NCI-H1105 treated with DMSO at 0.1 percent for 48 hours (cell line): ENCODE measurements around the gene CASP8AP2.
"Not testable (repeated sequence)": the region's sequence is repeated elsewhere in the genome, so short reads cannot be mapped to it uniquely, and the experiment has no call there.

Experiments used
- DNase-seq: peaks from one replicate; lab custom pipeline; 2025; lab: John Stamatoyannopoulos, UW

The CASP8AP2 gene

GRCh38 chr6:89819336-89820130 is 10.1 kb upstream of the CASP8AP2 start, which contains the start of gene MDN1:
MDN1 (minus strand) TSS chr6:89819794; CDS start chr6:89819607, 187 bp downstream.
- DNase-seq = peak; percentile 95

DNA sequence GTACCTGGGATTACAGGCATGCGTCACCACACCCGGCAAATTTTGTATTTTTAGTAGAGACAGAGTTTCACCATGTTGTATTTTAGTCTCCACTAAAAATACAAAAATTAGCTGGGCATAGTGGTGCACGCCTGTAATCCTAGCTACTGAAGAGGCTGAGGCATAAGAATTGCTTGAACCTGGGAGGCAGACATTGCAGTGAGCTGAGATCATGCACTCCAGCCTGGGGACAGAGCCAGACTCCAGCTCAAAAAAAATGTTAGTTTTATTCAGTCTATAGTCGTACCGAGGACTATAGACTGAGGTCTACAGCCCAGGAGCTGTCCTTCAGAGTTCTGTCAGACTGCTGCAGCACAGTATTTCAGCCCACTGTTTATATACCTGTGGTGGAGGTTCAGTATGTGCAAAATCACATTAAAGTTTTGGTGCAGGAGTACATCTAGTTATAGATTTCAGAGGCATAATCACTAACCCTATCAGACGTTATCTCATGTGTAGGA is 3.6 kb upstream of the CASP8AP2 start:
- DNase-seq = no peak

DNA sequence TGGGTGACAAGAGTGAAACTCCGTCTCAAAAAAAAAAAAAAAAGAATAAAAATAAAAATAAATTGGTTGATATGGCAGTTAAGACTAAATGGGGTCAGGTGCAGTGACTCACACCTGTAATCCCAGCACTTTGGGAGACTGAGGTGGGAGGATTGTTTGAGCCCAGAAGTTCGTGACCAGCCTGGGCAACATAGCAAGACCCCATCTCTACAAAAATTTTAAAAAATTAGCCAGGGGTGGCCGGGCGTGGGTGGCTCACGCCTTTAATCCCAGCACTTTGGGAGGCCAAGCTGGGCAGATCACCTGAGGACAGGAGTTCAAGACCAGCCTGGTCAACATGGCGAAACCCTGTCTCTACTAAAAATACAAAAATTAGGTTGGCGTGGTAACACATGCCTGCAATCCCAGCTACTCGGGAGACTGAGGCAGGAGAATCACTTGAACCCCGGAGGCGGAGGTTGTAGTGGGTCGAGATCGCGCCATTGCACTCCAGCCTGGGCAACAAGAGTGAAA is 1.1 kb upstream of the CASP8AP2 start:
- not testable (repeated sequence) for DNase-seq

DNA sequence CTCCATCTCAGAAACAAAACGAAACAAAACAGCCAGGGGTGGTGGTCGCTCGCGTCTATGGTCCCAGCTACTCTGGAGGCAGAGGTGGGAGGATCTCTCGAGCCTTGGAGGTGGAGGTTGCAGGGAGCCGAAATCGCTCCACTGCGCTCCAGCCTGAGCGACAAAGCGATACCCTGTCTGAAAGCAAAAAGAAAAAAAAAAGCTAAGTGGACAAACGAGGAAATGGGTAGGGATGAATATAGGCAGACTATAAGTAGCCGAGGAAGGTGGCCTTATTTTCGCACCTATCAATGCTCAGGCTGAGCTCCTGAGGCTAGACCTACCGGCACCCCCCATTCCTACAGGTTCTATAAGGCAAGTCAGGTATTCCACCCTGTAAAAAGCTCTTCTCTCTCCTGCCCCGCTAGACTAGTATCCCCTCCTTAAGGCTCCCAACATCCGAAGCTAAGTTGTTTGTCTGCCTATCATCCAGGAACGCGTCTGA is 650 bp upstream of the CASP8AP2 start:
- peak; percentile 81 for DNase-seq

DNA sequence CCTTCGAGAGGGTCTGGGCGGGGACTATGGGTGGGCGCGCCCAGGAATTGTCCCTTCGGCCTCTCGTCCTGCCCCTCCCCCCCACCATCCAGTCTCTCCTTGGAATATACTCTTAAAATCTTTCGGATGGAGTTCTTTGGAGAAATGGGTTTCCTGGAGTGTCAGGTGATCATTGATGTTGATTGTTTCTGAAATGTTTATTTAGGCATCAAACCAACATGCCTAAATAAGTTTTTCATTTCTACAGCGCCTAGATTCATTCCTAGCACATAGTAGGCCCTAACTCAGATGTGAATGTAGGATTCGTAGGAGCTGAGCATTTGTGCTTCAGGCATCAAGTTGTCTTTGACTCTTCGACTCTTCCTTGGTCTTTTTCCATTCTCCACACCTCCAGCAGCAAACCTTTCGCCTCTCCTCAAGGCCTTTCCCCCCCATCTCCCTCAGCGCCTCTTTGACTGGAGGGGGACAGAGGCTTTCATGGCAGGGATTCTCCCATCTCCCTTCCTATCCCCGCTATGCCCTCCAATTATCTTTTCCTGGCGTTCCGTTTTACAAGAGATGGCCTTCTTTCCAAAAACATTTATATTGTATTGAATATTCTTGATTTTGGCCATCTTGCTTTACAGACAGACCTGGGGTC is 610 bp downstream of the CASP8AP2 start:
- no peak for DNase-seq

DNA sequence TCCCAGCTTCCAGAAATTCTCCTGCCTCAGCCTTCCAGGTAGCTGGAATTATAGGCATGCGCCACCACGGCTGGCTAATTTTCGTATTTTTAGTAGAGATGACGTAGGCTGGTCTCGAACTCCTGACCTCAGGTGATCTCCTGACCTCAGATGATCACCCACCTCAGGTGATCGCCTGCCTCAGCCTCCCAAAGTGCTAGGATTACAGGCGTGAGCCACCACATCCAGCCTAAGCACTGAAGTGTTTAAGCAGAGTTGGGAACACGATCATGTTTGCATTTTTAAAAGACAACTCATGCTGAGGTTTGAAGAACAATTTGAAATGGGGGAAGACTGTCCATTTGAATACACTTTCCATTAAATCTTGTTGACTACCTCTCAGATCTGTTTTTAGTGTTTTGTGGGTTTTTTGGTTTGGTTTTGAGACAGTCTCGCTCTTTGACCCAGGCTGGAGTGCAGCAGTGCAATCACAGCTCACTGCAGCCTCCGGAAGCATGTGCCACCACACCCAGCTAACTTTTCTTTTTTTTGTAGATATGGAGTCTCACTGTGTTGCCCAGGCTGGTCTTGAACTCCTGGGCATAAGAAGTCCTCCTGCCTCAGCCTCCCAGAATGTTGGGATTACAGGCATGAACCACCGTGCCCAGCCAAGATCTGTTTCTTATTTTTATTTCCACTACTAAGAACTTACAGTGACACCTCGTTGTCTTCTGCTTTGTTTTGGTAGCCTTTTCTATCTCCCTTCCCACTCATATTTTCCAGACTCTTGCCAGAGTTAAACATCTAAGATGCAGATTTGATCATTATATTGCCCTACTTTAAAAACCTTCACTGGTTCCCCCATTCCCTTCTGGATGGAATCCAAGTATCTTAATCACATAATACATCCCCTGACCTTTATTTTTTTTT is 5.5 kb downstream of the CASP8AP2 start:
- DNase-seq = no peak

- no peak for DNase-seq
Measured at GRCh38 chr6:89836639-89837222, 7.1 kb downstream of the CASP8AP2 start.

- DNase-seq = no peak
Measured at GRCh38 chr6:89840538-89840937, 10.9 kb downstream of the CASP8AP2 start.

- no peak for DNase-seq
Measured at GRCh38 chr6:89842228-89842627, 12.5 kb downstream of the CASP8AP2 start.

GRCh38 chr6:89843070-89843469 is 13.4 kb downstream of the CASP8AP2 start:
- no peak for DNase-seq

GRCh38 chr6:89847513-89847912 is 17.8 kb downstream of the CASP8AP2 start:
- DNase-seq = not testable (repeated sequence)

DNA sequence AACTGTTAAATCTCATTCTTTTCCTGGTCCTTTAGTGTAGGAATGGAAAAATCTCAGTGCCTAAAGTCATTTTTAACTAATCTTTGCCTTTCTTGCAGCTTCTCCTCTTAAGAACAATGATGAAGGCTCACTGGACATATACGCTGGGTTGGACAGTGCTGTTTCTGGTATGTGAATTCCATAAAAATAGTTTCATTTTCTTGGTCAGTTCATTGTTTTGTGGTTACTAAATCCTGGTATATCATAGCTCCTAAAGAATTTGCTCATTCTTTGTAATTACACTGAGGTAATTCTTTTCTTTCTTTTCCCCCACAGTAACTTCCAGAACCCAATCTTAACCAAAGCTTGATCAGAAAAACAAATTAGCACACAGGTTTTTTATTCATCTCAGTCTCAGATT is 23.4 kb downstream of the CASP8AP2 start:
- no peak for DNase-seq

- no peak for DNase-seq
Measured at GRCh38 chr6:89858041-89858440, 28.4 kb downstream of the CASP8AP2 start.

GRCh38 chr6:89859744-89860143 is 30.1 kb downstream of the CASP8AP2 start:
- DNase-seq = no peak

GRCh38 chr6:89862273-89862672 is 32.6 kb downstream of the CASP8AP2 start:
- DNase-seq = no peak

DNA sequence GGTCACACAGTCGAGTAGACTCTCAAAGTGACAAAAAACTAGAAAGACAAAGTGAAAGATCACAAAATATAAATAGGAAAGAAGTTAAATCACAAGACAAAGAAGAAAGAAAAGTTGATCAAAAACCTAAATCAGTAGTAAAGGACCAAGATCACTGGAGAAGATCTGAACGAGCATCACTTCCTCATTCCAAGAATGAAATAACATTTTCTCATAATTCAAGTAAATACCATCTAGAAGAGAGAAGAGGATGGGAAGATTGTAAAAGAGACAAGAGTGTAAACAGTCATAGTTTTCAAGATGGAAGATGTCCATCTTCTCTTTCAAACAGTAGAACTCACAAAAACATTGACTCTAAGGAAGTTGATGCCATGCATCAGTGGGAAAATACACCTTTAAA is 33.0 kb downstream of the CASP8AP2 start:
- DNase-seq = no peak

DNA sequence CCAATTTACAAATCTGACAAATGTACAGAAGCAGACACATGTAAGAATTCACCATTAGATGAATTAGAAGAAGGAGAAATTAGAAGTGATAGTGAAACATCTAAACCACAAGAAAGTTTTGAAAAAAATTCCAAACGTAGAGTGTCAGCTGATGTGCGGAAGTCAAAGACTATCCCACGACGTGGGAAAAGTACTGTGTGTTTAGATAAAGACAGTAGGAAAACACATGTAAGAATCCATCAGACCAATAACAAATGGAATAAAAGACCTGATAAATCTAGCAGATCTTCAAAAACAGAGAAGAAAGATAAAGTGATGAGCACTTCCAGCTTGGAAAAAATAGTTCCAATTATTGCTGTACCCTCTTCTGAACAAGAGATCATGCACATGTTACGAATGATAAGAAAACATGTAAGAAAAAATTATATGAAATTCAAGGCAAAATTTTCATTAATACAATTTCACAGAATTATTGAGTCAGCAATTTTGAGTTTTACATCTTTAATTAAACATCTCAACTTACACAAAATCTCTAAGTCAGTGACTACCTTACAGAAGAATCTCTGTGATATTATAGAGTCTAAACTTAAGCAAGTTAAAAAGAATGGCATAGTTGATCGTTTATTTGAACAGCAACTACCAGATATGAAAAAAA is 36.5 kb downstream of the CASP8AP2 start:
- no peak for DNase-seq

DNA sequence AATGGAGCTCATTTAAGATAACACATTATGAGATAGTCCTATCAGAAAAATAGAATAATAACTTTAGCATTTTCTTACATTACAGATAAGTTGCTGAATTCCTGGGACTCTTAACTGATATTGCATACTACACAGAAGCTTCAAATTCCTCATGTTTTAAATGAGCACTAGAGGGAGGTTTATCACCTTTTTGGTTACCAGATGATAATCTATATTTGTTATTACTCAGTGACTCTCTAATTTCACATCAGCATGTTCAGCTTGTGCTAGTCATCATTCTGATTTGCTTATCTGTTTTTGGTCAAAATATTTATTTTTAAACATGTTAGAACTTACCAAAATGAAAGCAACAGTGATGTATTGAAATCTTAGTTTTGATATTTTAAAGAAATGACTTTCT is 44.0 kb downstream of the CASP8AP2 start:
- no peak for DNase-seq

DNA sequence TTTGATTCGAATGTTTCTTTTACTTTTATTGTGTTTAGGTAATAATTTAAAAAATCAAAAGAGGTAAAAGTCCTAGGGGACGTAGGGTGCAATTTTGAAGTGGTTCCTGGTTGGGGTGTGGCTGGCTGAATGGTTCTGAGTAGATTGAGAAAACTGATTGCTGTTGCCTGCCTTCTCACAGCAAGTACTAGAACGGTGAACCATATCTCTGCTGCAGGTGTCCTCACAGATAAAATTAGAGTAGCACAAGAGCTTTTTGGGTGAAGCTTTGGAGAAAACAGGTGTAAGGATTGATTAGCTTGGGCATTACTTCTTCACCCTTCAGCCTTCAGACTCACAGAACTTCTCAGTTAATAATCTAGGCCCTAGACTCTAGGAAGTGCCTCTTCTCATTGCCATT is 44.8 kb downstream of the CASP8AP2 start:
- no peak for DNase-seq

DNA sequence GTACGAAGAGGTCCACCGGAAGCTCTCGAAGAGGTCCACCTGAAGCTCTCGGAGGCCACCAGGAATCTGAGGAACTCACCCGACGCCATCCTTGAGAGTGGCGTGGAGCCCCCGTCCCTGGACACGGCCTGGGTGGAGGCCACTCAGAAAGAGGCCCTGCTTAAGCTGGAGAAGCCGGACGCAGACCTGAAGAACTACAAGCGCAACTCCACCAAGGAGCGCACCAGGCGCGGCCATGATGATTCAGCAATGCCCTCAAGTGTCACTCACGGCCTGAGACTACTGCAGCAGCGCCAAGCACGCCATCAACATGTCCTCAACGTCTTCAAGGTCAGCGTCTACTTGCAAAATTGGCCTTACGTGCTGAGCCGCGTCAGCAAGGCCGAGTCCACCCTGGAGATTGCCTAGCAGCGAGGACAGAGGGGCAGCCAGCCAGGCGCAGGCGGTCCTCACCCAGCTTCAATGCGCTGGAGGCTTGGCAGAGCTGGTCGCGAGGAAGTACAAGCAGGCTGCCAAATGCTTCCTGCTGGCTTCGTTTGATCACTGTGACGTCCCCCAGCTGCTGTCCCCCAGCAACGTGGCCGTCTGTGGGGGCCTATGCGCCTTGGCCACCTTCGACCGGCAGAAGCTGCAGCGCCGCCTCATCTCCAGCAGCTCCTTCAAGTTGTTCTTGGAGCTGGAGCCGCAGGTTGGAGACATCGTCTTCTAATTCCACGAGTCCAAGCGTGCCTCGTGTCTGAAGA is 56.9 kb downstream of the CASP8AP2 start:
- no peak for DNase-seq
